ENCODE data around the gene C5orf15.

C5orf15 gene

DNA sequence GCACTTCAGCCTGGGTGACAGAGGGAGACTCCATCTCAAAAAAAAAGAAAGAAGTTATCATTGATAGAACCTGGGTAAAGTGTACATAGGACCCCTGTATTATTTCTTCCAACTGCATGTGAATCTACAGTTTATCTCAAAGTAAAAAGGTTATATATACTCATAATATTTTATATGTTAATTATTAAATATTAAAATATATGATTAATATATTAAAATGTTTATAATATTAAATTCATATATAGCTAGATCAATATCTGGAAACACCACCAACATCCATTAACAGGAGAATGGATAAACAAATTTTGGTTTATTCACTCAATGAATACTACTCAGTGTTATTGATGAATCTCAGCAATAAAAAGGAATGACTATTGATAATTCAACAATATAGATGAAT, 19.7 kb downstream of the C5orf15 start:
- no peak for ATAC-seq

DNA sequence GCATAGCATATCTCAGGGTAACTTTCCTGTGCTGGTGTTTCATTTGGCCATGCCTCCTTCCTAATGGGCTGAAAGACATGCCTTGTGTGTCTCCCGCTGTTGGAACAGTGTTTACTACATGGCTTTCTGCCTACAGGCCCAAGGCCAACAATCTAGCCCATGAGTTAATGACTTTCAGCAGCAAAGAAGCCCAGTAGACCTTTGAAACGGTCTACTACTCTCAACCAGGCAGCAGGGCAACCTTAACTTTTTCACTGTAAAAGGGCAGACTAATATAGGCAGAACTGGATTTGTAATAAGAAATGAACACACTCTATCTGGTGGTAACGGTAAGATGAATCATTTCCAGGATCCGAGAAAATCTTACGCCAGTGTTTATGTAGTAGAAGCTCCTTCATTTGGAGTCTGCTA, 21.0 kb downstream of the C5orf15 start:
- TF ChIP-seq CSDC2 (CRISPR knock-in tag; IDR thresholded peaks at IDR 0.05) (no peak), RARB (CRISPR knock-in tag; IDR thresholded peaks at IDR 0.05) (no peak), ESRRG (CRISPR knock-in tag; IDR thresholded peaks at IDR 0.05) (no peak), TOX (CRISPR knock-in tag; IDR thresholded peaks at IDR 0.05; ENCODE audit: borderline replicate concordance) (no peak), SNAI2 (CRISPR knock-in tag; IDR thresholded peaks at IDR 0.05) (no peak), ZNF8 (CRISPR knock-in tag; IDR thresholded peaks at IDR 0.05) (no peak), ZNF70 (CRISPR knock-in tag; IDR thresholded peaks at IDR 0.05) (no peak), BACH2 (CRISPR knock-in tag; IDR thresholded peaks at IDR 0.05; ENCODE audit: borderline replicate concordance) (no peak), PPARA (CRISPR knock-in tag; IDR thresholded peaks at IDR 0.05; ENCODE audit: borderline replicate concordance) (no peak), GLIS3 (CRISPR knock-in tag; IDR thresholded peaks at IDR 0.05) (no peak), ZFP30 (CRISPR knock-in tag; IDR thresholded peaks at IDR 0.05) (no peak), ZNF565 (CRISPR knock-in tag; conservative IDR thresholded peaks at IDR 0.05; ENCODE audit: low read depth) (no peak), ZFP3 (CRISPR knock-in tag; IDR thresholded peaks at IDR 0.05) (no peak), TCF4 (CRISPR knock-in tag; IDR thresholded peaks at IDR 0.05; ENCODE audit: borderline replicate concordance) (no peak), ZC3H10 (CRISPR knock-in tag; IDR thresholded peaks at IDR 0.05) (no peak), ARNTL (CRISPR knock-in tag; IDR thresholded peaks at IDR 0.05; ENCODE audit: borderline replicate concordance, low read depth) (no peak)
- TF ChIP-seq, protein P1, sequence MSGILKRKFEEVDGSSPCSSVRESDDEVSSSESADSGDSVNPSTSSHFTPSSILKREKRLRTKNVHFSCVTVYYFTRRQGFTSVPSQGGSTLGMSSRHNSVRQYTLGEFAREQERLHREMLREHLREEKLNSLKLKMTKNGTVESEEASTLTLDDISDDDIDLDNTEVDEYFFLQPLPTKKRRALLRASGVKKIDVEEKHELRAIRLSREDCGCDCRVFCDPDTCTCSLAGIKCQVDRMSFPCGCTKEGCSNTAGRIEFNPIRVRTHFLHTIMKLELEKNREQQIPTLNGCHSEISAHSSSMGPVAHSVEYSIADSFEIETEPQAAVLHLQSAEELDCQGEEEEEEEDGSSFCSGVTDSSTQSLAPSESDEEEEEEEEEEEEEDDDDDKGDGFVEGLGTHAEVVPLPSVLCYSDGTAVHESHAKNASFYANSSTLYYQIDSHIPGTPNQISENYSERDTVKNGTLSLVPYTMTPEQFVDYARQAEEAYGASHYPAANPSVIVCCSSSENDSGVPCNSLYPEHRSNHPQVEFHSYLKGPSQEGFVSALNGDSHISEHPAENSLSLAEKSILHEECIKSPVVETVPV (CRISPR knock-in tag; IDR thresholded peaks at IDR 0.05) = no peak
- TF ChIP-seq, protein P2, sequence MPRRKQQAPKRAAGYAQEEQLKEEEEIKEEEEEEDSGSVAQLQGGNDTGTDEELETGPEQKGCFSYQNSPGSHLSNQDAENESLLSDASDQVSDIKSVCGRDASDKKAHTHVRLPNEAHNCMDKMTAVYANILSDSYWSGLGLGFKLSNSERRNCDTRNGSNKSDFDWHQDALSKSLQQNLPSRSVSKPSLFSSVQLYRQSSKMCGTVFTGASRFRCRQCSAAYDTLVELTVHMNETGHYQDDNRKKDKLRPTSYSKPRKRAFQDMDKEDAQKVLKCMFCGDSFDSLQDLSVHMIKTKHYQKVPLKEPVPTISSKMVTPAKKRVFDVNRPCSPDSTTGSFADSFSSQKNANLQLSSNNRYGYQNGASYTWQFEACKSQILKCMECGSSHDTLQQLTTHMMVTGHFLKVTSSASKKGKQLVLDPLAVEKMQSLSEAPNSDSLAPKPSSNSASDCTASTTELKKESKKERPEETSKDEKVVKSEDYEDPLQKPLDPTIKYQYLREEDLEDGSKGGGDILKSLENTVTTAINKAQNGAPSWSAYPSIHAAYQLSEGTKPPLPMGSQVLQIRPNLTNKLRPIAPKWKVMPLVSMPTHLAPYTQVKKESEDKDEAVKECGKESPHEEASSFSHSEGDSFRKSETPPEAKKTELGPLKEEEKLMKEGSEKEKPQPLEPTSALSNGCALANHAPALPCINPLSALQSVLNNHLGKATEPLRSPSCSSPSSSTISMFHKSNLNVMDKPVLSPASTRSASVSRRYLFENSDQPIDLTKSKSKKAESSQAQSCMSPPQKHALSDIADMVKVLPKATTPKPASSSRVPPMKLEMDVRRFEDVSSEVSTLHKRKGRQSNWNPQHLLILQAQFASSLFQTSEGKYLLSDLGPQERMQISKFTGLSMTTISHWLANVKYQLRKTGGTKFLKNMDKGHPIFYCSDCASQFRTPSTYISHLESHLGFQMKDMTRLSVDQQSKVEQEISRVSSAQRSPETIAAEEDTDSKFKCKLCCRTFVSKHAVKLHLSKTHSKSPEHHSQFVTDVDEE (CRISPR knock-in tag; IDR thresholded peaks at IDR 0.05) = no peak
- TF ChIP-seq, protein P3, sequence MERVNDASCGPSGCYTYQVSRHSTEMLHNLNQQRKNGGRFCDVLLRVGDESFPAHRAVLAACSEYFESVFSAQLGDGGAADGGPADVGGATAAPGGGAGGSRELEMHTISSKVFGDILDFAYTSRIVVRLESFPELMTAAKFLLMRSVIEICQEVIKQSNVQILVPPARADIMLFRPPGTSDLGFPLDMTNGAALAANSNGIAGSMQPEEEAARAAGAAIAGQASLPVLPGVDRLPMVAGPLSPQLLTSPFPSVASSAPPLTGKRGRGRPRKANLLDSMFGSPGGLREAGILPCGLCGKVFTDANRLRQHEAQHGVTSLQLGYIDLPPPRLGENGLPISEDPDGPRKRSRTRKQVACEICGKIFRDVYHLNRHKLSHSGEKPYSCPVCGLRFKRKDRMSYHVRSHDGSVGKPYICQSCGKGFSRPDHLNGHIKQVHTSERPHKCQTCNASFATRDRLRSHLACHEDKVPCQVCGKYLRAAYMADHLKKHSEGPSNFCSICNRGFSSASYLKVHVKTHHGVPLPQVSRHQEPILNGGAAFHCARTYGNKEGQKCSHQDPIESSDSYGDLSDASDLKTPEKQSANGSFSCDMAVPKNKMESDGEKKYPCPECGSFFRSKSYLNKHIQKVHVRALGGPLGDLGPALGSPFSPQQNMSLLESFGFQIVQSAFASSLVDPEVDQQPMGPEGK (CRISPR knock-in tag; IDR thresholded peaks at IDR 0.05; ENCODE audit: borderline replicate concordance) = no peak
- ATAC-seq = no peak

More for the DNA sequence above, 19.7 kb downstream of the C5orf15 start:
- TF ChIP-seq TCF4 (CRISPR knock-in tag; IDR thresholded peaks at IDR 0.05; ENCODE audit: borderline replicate concordance) = no peak
- TF ChIP-seq ZNF8 (CRISPR knock-in tag; IDR thresholded peaks at IDR 0.05) = no peak
- TF ChIP-seq ESRRG (CRISPR knock-in tag; IDR thresholded peaks at IDR 0.05) = no peak
- no peak for TF ChIP-seq TOX (CRISPR knock-in tag; IDR thresholded peaks at IDR 0.05; ENCODE audit: borderline replicate concordance)
- TF ChIP-seq, protein P2 (CRISPR knock-in tag; IDR thresholded peaks at IDR 0.05) = no peak
- no peak for TF ChIP-seq ZNF565 (CRISPR knock-in tag; conservative IDR thresholded peaks at IDR 0.05; ENCODE audit: low read depth)
- no peak for TF ChIP-seq OSR1 (CRISPR knock-in tag; IDR thresholded peaks at IDR 0.05)
- no peak for TF ChIP-seq ZC3H10 (CRISPR knock-in tag; IDR thresholded peaks at IDR 0.05)
- TF ChIP-seq GLIS3 (CRISPR knock-in tag; IDR thresholded peaks at IDR 0.05) = no peak
- no peak for TF ChIP-seq CSDC2 (CRISPR knock-in tag; IDR thresholded peaks at IDR 0.05)
- TF ChIP-seq, protein P3 (CRISPR knock-in tag; IDR thresholded peaks at IDR 0.05; ENCODE audit: borderline replicate concordance) = no peak
- TF ChIP-seq ZFP30 (CRISPR knock-in tag; IDR thresholded peaks at IDR 0.05) = no peak
- TF ChIP-seq, protein P1 (CRISPR knock-in tag; IDR thresholded peaks at IDR 0.05) = no peak
- no peak for TF ChIP-seq SNAI2 (CRISPR knock-in tag; IDR thresholded peaks at IDR 0.05)
- no peak for TF ChIP-seq ZNF70 (CRISPR knock-in tag; IDR thresholded peaks at IDR 0.05)
- TF ChIP-seq ZFP3 (CRISPR knock-in tag; IDR thresholded peaks at IDR 0.05) = no peak
- no peak for TF ChIP-seq BACH2 (CRISPR knock-in tag; IDR thresholded peaks at IDR 0.05; ENCODE audit: borderline replicate concordance)
- TF ChIP-seq ISL1 (CRISPR knock-in tag; IDR thresholded peaks at IDR 0.05) = no peak
- no peak for TF ChIP-seq ARNTL (CRISPR knock-in tag; IDR thresholded peaks at IDR 0.05; ENCODE audit: borderline replicate concordance, low read depth)
